Mucosa of descending colon (tissue), 3 donors: Measurements from ENCODE around the gene GLIS1. TPM values are rescaled to one million over a fixed set of nuclear protein-coding genes. Genes with fewer than 3 reads are reported as not detected.
A peak's percentile ranks its signal among the peaks of the same experiment; 100 is the strongest.

Source experiments
- ATAC-seq: fragments of 200-7000 bp; cut with Tn5 transposase; one replicate; pipeline ENCODE4 v1.9.1; 2020; ENCODE audit warnings: mild to moderate bottlenecking, moderate library complexity
- DNase-seq, 3 donors: peaks; one replicate each; pipeline ENCODE4 v3.0.0-alpha.2; 2020
- H3K36me3 ChIP-seq: fragments of 200-600 bp; one replicate; pipeline ENCODE4 v1.8.0; 2021; ENCODE audit warnings: low read depth, mild to moderate bottlenecking
- H3K4me1 ChIP-seq: fragments of 200-600 bp; one replicate; pipeline ENCODE4 v1.8.0; 2021; ENCODE audit warnings: low read depth, mild to moderate bottlenecking
- H3K4me3 ChIP-seq: fragments of 200-600 bp; one replicate; pipeline ENCODE4 v1.8.0; 2021; ENCODE audit warnings: mild to moderate bottlenecking
- H3K9me3 ChIP-seq: fragments of 200-600 bp; one replicate; pipeline ENCODE4 v1.8.0; 2021; ENCODE audit warnings: mild to moderate bottlenecking
- CTCF ChIP-seq: fragments of 200-600 bp; IDR thresholded peaks from one replicate; pipeline ENCODE4 v1.8.0; 2022; ENCODE audit warnings: antibody characterized with exemption, mild to moderate bottlenecking
- intact Hi-C, 2 donors: fragments of 100-400 bp; cut with DNase I in 1 of 2; cut with micrococcal nuclease in 1 of 2; formaldehyde crosslinking; loops; one replicate each; pipeline versions ENCODE4 v1.11.0 to v1.11.1; 2022; cut with DNase I, micrococcal nuclease
- total RNA-seq, 3 donors: library from RNA; stranded (reverse); fragmentation: NEBNext Ultra II Directional in 2 of 3; extraction: Animal tissue kit (Norgen Biotek cat#: 25700) in 2 of 3; gene quantifications; one replicate each; pipeline versions ENCODE4 v1.2.1 to v1.2.4, GENCODE V29; 2021 to 2023
- donor health status: DM: no; HTN: no; CAD: no; lungs with moderate emphysema.
- donor health status: DM: no; HTN: no; CAD: no.
- donor health status: DM: no; HTN: yes; CAD: no.

GLIS1 gene
- total RNA-seq, 3 donors from 2014 or later: 0.09 to 0.24 (median 0.14) TPM

- peak in 2 of 3 donors; percentile 1 to 10 for DNase-seq
- Histone ChIP-seq H3K9me3 (no peaks in the 10 kb centered on the region), H3K4me3 (no peak overlapping the region), H3K4me1 (no peaks in the 10 kb centered on the region), H3K36me3 (no peaks in the 10 kb centered on the region)
- no peak for ATAC-seq
- intact Hi-C loops: no loop called here
- TF ChIP-seq CTCF: no peak
These were observed 185.8 kb downstream of the GLIS1 start for GRCh38 chr1:53552981-53553733.

- intact Hi-C loops: no loop called here
These were observed 186.7 kb downstream of the GLIS1 start for GRCh38 chr1:53552146-53552861.

GRCh38 chr1:53551428-53551995 is 187.5 kb downstream of the GLIS1 start:
- Histone ChIP-seq H3K36me3 (no peaks in the 10 kb centered on the region), H3K9me3 (no peaks in the 10 kb centered on the region), H3K4me1 (no peaks in the 10 kb centered on the region), H3K4me3 (no peak overlapping the region)
- intact Hi-C loops: no loop called here
- DNase-seq (peak in 2 of 3 donors; percentile 3 to 13), ATAC-seq (no peak)
- no peak for TF ChIP-seq CTCF

More at GRCh38 chr1:53552146-53552861, 186.7 kb downstream of the GLIS1 start:
- peak in 2 of 3 donors; percentile 1 to 19 for DNase-seq
- H3K4me3 ChIP-seq: no peak overlapping the region
- TF ChIP-seq CTCF: no peak
- H3K9me3 ChIP-seq: no peaks in the 10 kb centered on the region
- no peak for ATAC-seq
- H3K4me1 ChIP-seq: no peaks in the 10 kb centered on the region
- no peaks in the 10 kb centered on the region for H3K36me3 ChIP-seq

- Histone ChIP-seq H3K9me3 (no peaks in the 10 kb centered on the region), H3K36me3 (no peaks in the 10 kb centered on the region), H3K4me3 (no peak overlapping the region), H3K4me1 (no peaks in the 10 kb centered on the region)
- intact Hi-C loops: no loop called here
- no peak for ATAC-seq
- peak in 1 of 3 donors; percentile 40 for DNase-seq
- no peak for TF ChIP-seq CTCF
These were observed 188.7 kb downstream of the GLIS1 start for GRCh38 chr1:53550201-53550741.

- ATAC-seq: no peak
- Histone ChIP-seq H3K4me3 (no peak overlapping the region), H3K9me3 (no peaks in the 10 kb centered on the region), H3K4me1 (no peaks in the 10 kb centered on the region), H3K36me3 (no peaks in the 10 kb centered on the region)
- intact Hi-C loops: no loop called here
- peak in 2 of 3 donors; percentile 1 to 13 for DNase-seq
- TF ChIP-seq CTCF: no peak
These were observed 189.2 kb downstream of the GLIS1 start for GRCh38 chr1:53549781-53550180.
